NCI-H1092 (cell line): ENCODE results near the gene LRRC56.
A peak's percentile ranks its signal among the peaks of the same experiment; 100 is the strongest.

Source experiments
- DNase-seq: peaks from one replicate; lab custom pipeline; 2025; lab: John Stamatoyannopoulos, UW

The LRRC56 gene, protein sequence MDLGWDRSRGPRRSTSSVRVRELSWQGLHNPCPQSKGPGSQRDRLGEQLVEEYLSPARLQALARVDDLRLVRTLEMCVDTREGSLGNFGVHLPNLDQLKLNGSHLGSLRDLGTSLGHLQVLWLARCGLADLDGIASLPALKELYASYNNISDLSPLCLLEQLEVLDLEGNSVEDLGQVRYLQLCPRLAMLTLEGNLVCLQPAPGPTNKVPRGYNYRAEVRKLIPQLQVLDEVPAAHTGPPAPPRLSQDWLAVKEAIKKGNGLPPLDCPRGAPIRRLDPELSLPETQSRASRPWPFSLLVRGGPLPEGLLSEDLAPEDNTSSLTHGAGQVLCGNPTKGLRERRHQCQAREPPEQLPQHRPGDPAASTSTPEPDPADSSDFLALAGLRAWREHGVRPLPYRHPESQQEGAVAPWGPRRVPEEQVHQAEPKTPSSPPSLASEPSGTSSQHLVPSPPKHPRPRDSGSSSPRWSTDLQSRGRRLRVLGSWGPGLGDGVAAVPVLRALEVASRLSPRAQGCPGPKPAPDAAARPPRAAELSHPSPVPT

GRCh38 chr11:536841-537621, at the start of gene LRRC56:
TSS of gene LRRC56 (plus strand) at chr11:537527. CDS start at chr11:540685, 3,158 bp downstream.
- peak; percentile 73 for DNase-seq

DNA sequence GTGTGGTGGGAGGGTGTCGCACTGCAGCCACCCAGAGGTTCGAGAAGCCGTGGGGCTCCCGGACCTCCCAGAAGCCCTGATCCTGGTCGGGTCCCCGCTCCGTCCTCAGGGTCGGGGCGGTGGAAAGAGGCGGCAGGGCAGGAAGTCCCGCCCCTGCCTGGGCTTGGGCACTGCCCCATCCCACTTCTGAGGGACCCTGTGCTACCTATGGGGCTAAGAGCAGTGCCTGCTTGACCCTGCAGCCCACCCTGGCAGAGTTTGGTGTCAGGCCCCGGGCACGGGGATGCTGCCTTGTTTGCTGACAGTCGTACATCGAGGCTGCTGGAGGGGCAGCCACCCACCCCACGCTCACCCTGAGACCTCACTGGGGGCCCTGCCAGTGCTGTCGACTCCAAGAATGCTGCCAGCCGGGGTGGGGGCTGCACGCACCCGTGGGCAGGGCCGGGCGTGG, 49.7 kb upstream of the LRRC56 start:
- DNase-seq = no peak

GRCh38 chr11:488062-488461, 49.3 kb upstream of the LRRC56 start:
- DNase-seq = no peak

DNA sequence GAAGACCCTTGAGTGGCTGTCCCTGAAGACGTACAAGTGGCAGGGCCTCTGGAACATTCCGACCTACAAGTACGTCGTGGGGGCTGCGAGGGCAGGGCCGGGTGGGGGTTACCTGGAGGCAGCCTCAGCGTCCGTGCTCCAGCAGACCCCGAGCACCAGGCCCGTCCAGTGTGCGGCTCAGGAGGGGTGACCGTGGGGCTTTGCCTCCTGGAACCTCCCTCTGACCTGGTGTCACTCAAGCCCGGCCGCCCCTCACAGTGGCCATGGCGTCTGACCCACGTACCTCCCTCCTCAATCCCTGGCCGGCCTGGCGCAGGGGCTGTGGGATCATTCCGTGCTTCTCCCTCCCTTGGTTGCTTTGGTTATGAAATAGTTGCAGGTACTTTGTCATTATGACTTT, 48.7 kb upstream of the LRRC56 start:
- DNase-seq = no peak

DNA sequence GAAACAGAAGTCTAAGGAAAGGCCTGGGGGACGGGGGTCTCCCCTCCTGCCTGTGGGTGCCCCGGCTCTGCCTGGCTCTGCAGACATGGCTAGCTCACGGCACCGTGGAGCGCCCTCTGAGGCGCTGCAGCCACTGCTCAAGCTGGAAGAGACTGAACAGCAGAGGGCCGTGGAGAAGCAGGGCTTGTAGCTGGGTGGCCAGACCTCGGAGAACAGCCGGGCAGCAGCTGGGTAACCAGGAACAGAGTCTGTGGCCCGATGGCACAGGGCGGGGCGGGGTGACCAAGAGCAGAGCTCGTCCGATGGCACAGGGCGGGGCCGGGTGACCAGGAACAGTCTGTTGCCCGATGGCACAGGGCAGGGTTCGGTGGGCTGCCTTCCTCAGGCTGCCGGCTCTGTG, 48.3 kb upstream of the LRRC56 start:
- DNase-seq = no peak

DNA sequence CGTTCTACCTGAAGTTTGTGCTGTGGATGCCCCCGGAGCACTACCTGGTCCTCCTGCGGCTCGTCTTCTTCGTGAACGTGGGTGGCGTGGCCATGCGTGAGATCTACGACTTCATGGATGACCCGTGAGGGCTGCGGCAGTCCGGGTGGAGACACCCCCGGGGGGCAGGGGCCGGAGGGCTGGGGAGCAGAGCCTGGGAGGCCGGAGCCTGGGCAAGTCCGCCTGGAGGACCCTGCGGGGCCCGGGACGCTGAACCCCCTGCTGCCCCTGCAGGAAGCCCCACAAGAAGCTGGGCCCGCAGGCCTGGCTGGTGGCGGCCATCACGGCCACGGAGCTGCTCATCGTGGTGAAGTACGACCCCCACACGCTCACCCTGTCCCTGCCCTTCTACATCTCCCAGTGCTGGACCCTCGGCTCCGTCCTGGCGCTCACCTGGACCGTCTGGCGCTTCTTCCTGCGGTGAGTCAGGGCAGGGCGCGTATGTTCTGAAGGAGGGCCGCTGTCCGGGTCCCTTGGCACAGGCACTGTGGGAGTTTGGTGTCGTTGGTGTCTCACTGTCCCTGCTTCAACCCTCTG, 47.6 kb upstream of the LRRC56 start:
- no peak for DNase-seq

DNA sequence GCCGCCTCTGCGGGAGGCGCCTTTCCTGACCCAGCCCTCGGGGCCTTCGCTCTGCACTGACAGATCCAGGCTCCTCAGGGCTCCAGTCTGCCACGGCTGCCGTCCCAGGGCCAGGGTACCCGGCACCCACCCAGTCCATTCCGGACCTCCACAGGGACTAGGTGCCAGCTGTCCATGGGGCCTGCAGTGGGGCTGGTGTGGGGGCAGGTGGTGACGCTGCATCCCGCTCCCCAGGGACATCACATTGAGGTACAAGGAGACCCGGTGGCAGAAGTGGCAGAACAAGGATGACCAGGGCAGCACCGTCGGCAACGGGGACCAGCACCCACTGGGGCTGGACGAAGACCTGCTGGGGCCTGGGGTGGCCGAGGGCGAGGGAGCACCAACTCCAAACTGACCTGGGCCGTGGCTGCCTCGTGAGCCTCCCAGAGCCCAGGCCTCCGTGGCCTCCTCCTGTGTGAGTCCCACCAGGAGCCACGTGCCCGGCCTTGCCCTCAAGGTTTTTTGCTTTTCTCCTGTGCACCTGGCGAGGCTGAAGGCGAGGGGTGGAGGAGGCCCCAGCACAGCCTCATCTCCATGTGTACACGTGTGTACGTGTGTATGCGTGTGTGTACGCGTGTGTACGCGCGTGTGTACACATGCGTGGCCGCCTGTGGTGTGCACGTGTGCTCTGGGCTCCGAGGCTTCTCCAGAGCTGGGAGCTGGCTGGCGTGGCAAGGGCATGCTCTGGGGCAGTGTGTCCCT, 47.0 kb upstream of the LRRC56 start:
- DNase-seq = no peak

GRCh38 chr11:490930-491260, 46.4 kb upstream of the LRRC56 start:
- DNase-seq = no peak

GRCh38 chr11:491358-491757, 46.0 kb upstream of the LRRC56 start:
- DNase-seq = no peak

DNA sequence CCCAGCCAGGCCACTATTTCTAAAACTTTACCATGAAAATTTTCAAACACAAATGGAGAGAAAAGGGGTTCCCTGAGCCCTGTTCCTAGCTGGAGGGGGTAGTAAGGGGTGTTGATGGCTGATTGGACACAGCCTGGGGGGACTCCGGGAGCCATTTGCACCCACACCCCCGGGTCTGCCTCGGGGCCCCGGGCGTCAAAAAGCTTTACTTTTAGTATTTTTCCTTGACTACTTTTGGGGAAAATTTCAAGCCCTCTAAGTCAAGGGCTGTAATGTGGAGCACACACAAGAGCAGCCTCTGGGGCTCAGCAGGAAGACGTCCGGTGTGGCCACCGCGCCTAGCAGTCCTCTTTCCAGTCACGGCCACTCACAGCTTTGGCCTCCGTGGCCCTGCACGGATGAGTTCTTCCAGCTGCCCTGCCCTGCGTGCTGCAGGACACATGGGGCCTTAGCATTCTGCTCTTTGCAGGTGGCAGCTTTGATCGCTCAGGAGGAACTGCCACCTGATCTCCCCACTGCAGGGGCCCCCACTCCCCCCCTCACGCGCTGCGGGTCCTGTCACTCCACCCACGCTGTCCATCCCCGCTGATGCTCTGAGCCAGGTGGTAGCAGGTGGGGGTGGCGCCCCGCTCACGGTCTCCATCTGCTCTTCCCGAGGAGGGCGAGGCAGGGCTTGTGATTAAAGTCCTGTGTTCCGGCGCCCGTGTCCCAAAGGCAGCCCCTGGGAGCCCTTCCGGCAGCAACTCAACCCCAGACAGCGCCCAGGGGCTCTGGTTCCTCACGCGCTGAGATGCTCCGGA, 44.7 kb upstream of the LRRC56 start:
- DNase-seq = no peak

DNA sequence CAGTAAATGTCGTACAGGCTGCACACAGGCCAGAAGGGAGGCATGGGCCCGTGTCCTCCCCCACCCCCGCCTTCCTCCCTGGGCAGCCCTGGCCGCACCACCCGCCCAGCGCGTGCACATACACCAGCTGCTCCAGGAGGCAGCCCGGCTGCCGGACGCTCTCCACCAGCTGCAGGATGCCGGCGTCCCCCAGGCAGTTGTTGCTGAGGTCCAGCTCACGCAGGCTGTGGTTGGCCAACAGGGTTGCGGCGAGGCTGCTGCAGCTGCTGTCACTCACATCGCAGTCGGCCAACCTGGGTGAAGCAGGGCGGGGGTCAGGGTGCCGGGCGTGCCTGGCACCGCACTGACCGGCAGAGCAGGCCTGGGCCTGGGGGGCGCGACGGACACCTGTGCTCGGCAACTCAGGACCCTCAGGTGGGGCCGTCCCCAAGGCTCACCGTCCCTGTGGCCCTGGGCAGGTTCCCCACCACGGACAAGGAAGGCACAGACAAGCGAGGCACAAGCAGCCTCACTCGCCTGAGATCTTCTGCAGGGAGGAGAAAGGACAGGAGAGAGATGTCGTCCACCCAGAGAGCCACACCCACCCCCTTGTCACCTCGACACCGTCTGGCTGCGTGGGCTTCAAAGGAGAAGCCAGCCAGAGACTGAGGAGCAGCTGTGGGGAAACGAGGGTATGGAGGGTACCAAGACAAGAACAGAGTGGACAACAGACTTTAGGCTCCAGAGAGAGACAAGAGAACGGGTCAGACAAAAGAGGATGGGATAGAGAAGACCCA, 42.4 kb upstream of the LRRC56 start:
- DNase-seq = no peak

DNA sequence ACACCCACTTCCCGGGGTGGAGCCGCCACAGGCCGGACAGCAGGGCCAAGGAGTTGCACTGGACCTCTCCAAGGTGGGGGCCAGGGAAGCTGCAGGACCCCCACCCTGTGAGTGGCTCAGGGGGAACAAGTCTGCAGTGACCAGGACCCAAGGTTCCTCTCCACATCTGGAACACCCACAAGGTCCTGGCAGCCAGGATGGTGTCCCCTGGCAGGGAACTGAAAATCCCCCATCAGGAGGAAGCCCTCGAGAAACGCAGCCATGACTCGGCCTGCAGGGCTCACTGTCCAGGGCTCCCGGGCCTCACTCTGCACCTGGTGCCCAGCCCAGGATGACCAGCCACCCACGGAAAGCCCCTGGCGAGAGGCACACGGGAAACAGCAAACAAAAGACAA, 41.8 kb upstream of the LRRC56 start:
- no peak for DNase-seq

DNA sequence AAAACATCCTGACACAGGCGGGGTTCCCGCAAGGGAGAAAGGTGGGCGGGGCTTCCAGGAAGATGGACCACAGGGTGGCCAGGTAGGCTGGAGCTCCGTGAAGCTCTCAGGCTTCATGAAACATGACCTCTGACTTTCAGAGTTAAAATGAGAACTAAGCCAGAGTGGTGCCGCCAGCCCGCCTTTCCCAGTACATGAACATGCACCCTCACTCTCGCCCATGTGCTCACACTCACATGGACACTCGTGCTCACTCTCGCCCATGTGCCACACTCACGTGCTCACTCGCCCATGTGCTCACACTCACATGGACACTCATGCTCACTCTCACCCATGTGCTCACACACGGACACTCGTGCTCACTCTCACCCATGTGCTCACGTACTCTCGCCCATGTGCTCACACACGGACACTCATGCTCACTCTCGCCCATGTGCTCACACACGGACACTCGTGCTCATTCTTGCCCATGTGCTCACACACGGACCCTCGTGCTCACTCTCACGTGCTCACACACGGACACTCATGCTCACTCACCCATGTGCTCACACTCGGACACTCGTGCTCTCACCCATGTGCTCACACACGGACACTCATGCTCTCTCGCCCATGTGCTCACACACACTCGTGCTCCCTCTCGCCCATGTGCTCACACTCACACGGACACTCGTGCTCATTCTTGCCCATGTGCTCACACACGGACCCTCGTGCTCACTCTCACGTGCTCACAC, 40.3 kb upstream of the LRRC56 start:
- DNase-seq = no peak

GRCh38 chr11:497565-498296, 39.6 kb upstream of the LRRC56 start:
- DNase-seq = no peak

DNA sequence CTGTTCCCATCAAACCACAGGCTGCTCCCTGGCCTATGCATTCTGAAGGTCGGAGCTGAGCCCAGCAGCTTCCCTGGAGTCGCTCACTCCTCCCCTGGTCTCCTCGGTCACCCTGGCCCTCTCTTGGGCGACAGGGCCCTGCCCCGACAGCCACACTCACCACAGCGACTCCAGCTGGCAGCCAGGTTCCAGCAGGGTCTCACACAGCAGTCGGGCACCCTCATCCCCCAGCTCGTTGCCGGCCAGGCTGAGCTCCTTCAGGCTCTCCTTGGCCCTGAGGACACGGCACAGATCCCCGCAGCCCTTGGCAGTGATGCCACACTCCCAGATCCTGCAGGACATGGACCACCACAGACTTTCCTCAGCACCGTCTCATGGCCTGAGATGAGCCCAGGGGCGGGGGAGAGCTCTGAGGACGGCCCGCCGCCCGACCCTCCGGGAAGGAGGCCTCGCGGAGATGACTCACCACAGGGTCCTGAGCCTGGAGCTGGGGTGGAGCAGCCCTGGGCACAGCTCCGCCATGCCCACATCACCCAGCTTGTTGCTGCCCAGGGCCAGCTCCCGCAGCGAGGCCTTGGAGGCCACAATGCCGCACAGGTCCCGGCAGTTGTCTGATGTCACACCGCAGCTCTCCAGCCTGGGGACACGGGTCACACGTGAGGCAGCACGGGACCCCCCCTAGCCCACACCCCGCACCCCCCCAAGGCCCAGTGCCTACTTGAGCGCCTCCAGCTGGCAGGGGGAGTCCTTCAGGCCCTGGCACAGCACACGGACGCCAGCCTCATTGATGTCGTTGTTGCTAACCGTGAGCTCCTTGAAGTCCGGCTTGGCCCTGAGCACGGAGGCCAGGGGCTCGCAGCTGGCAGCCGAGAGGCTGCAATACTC, 38.8 kb upstream of the LRRC56 start:
- no peak for DNase-seq

GRCh38 chr11:499201-500076, 37.9 kb upstream of the LRRC56 start:
- no peak for DNase-seq
